ENCODE data around the gene TUBGCP6.
"Not testable (repeated sequence)": the region's sequence is repeated elsewhere in the genome, so short reads cannot be mapped to it uniquely, and the experiment has no call there.

Gene TUBGCP6

DNA sequence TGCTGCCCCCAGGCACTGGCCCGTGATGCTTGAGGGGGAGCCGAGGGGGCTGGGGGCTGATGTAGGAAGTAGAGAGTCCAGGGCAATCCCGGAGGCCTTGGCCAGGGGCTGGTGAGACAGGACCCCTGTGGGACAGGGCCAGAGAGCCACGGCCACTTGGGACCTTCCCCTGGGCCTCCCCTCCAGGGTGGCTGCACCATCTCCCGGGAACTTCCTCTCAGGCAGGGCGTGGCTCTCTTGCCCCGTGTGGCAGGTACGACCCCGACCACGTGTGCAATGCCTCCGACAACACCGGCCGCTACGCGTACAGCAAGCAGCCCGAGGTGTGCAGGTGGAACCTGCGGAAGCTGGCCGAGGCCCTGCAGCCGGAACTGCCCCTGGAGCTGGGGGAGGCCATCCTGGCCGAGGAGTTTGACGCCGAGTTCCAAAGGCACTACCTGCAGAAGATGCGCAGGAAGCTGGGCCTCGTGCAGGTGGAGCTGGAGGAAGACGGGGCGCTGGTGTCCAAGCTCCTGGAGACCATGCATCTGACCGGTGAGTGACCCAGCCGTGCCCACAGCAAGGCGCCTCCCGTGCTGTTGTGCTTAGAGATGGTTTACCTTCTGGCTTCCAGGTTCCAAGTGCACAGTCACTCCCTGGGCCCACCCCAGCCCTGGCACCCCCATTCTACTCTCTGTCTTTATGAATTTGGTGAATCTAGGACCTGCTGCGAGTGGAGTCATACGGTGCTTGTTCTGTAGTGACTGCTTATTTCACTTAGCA lies 34.3 kb downstream of the TUBGCP6 start:
- DNase-seq (ENCODE audit: low read depth), result no peak

DNA sequence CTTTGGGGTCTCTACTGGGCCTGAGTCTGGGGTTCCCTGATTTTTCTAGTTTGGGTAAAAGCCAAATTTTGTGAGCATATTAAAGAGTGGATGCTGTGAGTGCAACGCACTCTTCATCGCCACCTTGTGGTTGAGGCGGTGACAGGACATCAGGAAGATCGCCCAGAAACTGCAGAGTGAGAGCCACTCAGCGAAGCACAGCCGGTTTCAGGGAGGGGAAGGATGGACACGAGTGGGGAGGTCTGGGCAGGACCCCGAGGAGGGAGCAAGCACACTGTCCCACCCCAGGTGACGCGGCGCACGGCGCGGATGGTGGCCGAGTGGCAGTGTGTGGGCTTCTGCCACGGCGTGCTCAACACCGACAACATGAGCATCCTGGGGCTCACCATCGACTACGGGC lies 34.9 kb downstream of the TUBGCP6 start:
- DNase-seq (ENCODE audit: low read depth), result peak; percentile 33

DNA sequence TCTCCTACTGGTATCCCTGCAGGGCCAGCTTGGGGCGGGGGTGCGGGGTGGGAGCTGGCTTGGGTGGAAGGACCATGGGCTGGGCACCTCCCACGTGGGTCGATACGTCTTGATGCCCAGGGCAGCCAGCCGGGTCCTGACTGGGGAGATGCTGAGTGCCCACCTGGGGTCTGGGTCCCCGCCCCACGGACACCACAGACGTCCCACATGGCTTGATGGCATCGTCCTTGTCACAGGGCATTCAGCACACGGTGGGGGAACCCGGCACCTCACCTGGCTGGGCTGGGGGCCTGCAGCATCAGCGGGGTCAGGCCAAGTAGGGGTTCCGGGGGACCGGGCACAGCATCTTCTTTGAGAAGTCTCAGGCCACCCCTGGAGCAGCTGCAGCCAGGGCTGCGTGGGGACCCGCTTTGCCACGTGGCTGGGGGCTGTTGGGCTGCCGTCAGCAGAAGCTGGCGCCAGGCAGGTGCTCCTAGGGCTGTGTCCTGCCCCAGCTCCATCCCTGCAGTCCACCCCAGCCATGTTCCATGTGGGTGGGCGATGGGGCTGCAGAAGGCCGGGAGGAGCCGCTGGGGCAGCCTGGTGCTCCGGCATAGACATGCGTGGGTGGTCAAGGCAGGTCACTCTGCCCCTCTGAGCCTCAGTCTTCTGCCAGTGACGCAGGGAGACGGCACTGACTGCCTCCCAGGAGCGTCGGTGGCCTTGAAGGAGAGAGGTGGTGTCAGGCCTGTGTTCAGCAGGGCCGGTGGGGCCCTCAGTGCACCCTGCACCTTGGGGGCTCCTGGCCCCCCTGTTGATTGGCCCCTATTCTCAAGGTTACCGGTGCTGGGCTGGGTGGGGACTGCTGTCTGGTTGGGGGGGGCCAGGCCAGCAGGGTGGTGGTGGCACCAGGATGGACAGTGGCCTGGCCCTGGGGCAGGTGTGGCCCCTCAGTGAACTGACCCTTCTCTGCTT lies 35.6 kb downstream of the TUBGCP6 start:
- DNase-seq (ENCODE audit: low read depth), result no peak

DNA sequence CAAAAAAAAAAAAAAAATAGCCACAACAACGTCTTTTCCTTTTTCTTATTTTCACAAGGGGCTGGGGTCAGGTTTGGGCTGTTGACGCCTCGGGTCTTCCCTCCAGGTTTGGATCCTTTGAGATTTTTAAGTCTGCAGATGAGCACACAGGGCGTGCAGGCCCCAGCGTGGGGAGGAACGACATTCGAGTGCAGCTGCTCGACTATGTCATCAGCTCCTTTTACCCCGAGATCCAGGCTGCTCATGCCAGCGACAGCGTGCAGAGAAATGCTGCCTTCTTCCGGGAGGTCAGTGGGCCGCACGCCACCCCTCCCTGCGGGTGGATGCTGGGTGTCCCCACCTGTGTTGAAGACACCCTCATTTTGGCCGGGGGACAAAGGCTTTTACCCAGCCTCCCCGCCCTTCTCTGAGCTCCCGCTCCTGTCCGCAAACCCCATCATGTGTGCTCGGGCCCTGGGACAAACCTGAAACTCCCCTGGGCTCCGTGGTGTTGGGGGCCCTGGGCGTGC lies 36.3 kb downstream of the TUBGCP6 start:
- DNase-seq (ENCODE audit: low read depth), result no peak

DNA sequence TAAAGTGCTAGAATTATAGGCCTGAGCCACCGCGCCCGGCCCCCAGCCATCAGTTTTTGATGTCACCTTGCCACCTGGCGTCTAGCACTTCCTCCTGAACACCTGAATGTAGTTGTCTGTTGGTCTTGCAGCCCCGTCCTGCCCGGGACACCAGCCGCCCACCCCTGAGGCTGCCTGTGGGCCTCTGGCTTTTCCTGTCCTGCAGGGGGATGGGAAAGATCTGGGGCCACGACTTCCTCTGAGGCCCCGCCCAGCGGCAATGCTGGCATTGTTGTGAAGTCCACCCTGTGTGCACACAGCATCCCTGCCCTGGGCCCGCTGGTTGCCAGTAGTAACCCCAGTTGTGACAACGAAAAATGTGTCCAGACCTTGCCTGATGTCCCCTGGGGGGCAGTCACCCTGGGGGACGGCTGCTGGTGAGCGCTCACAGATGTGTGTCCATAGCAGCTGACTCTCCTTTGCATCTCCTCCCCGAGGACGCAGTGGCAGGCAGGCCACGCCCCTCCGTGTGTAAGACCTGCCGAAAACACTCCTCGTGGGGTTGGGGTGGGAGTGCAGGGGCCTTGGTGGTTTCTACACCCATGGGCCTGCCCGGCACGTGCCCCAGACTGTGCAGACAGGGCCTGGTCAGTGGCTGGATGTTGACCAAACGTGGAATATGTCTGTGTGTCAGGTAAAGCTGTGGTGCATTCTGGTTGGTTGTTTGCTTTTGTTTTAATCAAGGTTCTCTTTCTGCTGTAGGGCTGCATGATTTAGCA lies 37.3 kb downstream of the TUBGCP6 start:
- DNase-seq (ENCODE audit: low read depth), result no peak

DNA sequence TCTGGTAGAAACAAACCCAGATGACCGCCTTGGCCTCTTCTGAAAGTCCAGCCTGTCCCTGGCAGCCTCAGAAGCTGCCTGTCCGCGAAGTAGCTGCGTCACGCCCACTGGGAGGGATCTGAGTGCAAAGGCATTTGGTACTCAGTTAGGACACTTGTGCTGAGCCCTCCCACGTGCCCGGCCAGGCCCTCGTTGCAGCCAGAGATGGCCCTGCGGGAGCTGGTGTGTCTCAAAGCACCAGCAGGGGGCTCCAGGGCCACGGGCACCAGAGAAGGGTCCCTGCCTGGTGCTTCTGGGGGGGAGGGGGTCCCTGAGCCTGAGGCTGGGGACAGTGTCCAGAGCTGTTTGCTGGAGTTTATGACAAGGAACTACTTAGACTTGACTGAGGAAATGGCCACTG lies 38.2 kb downstream of the TUBGCP6 start:
- DNase-seq (ENCODE audit: low read depth), result no peak

DNA sequence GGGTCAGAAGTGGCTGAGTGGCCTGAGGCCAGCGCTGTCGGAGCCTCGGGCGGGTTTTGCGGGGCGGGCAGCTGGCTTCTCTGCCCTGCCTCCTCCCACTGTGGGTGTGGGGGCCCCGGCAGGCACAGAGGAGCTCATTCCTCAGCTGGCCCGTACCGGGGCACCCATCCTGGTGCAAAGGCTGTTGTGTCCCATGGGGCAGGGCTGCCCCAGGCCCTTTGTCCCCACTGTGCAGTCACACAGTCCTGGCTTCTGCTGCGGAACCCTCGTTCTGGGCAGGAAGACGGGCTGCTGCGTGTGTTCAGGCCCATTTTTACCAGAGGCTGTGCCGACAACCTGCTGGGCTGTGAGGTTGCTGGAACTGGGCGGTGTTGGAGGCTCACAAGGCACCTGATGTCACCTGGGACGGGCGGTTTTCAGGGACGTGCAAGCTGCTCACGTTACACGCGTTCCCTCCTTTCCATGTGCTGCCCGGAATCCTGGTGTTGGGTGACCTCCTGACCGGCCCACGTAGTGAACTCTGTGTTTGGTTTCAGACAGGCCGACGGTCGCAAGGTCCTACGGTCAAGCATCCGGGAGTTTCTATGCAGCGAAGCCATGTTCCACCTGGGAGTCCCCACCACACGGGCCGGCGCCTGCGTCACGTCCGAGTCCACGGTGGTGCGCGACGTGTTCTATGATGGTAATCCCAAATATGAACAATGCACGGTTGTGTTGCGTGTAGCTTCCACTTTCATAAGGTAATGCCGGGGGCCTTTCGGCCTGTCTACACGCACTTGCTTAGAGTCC lies 38.8 kb downstream of the TUBGCP6 start:
- no peak for DNase-seq (ENCODE audit: low read depth)

DNA sequence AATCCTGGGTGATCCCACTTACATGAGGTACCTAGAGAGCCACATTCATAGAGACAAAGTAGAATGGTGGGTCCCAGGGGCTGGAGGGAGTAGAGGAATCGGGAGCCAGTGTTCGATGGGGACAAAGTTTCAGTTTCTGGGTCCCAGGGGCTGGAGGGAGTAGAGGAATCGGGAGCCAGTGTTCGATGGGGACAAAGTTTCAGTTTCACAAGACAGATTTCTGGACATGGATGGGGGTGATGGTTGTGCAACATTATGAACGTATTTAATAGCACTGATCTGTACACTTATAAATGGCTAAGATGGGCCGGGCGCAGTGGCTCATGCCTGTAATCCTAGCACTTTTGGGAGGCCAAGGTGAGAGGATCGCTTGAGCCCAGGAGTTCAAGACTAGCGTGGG lies 39.8 kb downstream of the TUBGCP6 start:
- DNase-seq (ENCODE audit: low read depth), result not testable (repeated sequence)

DNA sequence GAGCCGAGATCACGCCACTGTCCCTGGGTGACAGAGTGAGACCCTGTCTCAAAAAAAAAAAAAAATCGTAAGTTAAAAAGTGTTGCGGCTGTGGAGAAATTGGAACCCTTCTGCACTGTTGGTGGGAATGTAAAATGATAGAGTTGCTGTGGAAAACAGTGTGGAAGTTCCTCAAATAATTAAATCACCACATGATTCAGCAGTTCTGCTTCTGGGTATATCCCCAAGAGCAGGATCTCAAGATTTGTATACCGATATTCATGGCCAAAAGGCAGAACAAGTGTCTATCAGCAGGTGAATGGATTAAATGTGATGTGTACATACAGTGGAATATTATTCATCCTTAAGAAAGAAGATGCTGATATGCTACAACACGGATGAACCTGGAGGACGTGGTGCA lies 40.3 kb downstream of the TUBGCP6 start:
- DNase-seq (ENCODE audit: low read depth), result no peak

DNA sequence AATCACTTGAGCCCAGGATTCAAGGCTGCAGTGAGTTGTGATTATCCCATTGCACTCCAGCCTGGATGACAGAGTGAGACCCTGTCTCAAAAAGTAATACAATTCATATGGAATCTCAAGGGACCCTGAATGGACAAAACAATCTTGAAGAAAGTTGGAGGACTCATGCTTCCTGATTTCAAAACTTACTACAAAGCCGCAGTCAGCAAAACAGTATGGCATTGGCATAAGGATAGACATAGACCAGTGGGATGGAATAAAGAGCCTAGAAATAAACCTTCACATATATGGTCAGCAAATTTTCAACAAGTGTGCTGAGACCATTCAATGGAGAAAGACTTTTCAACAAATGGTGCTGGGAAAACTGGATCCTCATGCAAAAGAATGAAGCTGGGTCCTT lies 41.5 kb downstream of the TUBGCP6 start:
- no peak for DNase-seq (ENCODE audit: low read depth)

DNA sequence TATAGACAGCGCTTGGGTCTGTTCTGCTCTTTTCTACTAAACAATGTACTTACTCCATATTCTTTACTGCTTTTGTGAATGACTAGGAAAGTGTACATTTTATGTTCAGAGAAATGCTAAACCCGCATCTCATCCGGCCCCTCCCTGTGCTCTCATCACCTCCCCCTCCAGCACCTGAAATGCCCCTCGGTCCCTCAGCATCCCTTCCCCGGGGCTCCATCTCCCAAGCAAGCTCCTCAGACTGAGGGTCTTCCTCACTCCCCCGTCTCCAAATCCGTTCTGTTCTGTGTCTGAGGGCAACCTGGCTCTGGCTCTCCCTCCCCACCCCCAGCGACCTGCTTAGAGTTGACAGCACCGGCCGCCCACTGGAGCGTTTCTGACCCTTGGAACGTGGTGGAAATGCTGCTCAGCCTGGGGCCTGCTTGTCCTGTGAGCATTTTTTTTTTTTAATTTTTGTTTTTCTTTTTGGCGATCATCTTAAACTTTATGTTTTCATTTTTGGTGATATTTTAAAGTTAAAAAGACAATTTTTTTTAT lies 42.6 kb downstream of the TUBGCP6 start:
- no peak for DNase-seq (ENCODE audit: low read depth)

DNA sequence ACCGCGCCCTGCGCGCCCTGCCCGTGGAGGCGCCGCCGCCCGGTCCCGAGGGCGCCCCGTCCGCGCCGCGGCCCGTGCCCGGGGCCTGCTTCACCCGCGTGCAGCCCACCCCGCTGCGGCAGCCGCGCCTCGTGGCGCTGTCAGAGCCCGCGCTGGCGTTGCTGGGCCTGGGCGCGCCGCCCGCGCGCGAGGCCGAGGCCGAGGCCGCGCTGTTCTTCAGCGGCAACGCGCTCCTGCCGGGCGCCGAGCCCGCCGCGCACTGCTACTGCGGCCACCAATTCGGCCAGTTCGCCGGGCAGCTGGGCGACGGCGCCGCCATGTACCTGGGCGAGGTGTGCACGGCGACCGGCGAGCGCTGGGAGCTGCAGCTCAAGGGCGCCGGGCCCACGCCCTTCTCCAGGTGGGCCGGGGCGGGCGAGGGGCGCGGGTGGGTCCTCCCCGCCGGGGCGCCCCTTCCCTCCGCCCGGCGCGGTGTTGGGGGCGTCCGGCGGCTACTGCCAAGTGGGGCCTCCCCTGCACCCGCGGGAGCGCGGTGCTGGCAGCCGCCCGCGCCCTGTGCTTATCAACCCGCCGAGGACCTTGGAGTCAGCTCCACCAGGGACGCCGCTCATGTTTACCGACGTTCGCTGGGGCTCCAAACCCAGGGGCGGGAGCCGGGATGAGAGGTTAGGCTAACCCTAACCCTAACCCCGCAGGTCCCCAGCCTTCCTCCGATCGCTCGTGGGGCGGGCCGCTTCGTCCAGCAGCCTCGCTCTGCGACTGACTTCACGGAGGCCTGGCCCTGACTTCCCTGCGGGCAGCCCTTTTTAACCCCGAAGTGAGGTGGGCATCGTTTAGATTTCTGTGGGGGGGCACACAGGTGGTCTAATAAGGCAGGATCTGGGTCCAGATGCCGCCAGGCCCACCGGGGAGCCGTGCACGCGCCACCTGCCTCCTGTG lies 43.4 kb downstream of the TUBGCP6 start:
- DNase-seq (ENCODE audit: low read depth), result no peak

DNA sequence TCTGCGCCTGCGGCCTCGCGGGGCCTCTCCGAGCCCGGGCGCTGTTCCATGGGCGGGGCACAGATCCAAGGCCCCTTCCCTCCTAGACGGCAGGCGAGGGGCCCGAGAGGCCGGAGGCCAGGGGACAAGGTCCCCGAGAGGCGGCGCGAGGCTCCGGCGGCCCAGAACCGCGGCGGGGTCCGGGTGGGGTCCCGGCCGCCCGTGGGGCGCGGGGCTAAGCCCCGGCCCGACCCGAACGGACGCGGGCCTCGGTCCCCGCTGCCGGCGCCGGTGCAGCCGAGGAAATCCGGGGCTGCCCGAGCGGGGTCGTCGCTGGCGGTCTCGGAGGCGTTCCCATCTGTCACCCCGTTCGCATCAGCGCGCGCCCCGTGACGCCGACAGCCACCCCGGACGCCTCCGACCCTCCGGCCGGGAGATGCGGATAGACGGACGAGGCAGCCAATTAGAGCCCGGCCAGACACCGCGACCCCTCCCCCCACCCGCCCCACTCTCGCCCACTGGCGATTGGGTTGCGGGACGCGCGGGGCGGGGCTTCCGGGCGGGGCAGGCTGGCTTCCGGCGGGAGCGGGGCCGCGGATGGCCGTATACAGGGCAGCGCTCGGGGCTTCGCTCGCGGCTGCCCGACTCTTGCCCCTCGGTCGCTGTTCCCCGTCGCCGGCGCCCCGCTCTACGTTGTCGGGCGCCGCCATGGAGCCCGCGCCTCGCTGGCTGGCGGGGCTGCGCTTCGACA lies 44.2 kb downstream of the TUBGCP6 start, which contains the start of gene SELENOO:
SELENOO (plus strand) TSS at position 551 of the 730 bp plus-strand sequence; CDS start at position 577, 26 bp downstream.
- DNase-seq (ENCODE audit: low read depth), result peak; percentile 86

DNA sequence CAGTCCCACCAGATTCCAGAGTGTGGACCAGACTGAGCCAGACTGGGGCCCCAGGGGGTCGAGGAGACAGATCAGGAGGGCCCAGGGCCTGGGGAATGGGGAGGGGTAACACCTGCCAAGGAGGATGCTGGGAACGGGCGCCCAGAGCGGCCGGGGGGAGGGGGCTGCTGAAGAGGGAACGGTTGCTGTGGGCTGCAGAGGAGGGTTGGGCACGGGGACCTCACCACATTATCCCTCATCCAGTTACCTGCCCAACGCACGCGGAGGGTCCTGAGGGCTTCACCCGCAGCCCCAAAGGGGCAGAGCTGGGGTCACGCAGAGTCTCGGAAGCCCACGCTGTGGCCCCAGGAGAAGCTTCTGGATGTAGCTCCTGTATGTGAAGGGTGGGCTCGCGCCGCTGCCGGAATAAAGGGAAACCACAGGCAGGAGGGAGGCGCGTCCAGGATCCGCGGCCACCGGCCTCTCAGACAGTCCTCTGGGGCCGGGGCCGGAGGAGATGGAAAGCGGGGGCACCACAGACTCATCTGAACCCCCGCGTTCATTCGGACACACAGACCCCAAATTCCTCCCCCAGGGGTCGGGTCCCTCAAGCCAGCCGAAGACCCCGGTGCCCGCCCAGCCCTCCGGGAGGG lies 44.9 kb downstream of the TUBGCP6 start:
- DNase-seq (ENCODE audit: low read depth), result no peak

DNA sequence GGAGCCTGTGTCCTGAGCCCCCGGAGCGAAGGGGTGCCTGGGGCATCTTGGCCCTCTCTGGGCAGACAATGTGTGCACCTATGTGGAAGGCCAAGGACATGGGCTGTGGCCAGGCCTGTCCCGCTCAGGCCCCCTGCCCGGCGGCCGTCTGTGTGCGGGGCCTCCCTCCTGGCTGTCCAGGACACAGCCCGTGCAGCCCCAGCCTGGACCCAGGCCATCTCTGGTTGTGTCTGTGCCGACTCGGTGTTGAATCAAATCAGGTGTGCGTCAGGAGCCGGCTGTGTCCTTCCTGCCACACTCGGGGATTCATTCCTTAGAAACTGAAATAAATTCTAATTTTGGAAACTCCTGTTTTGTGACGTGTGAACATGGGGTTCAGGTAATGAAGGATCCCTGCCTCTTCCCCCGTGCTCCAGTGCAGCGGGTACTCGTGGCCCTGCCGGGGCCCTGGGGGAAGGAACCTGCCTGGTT lies 45.5 kb downstream of the TUBGCP6 start:
- DNase-seq (ENCODE audit: low read depth), result no peak

DNA sequence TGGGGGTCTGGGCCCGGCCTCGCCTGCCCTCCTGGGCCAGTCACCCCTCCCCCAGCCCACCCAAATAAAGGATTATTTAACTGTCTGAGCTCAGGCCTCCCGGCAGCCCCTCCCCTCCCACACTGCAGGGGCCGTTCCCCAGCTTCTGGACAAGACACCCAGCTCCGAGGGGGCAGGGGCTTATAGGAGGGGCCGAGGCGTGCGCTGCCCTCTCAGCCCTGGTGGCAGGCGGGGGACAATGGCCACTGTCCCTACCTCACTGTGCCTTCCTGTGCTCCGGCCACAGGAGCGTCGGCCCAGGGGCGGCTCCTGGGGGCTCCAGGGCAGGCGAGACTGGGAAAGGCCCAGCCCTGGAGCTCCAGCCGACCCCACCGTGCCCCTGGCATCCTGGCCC lies 46.2 kb downstream of the TUBGCP6 start:
- no peak for DNase-seq (ENCODE audit: low read depth)

DNA sequence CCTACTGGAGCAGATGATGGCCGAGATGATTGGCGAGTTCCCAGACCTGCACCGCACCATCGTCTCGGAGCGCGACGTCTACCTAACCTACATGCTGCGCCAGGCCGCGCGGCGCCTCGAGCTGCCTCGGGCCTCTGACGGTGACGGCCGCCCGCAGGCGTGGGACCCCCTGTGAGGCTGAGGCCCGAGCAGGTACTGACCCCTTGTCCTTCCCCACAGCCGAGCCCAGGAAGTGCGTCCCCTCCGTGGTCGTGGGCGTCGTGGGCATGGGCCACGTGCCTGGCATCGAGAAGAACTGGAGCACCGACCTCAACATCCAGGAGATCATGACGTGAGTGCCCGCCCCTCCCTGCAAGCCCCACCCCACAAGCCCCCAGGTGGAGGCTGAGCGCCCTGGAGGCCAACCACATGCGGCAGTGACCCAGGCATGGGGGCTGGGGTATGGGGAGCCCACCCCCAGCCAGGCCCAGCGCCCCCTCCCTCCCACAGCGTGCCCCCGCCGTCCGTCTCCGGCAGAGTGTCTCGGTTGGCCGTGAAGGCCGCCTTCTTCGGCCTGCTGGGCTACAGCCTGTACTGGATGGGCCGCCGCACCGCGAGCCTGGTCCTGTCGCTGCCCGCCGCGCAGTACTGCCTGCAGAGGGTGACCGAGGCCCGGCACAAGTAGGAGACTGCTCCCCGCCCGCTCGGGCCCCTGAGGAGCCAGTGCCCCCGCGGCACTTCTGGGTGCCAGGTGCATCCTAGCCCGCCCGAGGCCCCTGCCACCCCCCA lies 46.8 kb downstream of the TUBGCP6 start:
- DNase-seq (ENCODE audit: low read depth), result no peak

All from T-helper 22 cell (primary cell).